ENCODE data around the gene ICA1. TPM values are rescaled to one million over a fixed set of nuclear protein-coding genes. Genes with fewer than 3 reads are reported as not detected.
A peak's percentile ranks its signal among the peaks of the same experiment; 100 is the strongest.
"Not testable (repeated sequence)": the region's sequence is repeated elsewhere in the genome, so short reads cannot be mapped to it uniquely, and the experiment has no call there.

The ICA1 gene
- polyA plus RNA-seq, 1 donor (not counting 4 experiments of a cell fraction or from before 2014, with no cell fraction given) = 1.9 TPM

DNA sequence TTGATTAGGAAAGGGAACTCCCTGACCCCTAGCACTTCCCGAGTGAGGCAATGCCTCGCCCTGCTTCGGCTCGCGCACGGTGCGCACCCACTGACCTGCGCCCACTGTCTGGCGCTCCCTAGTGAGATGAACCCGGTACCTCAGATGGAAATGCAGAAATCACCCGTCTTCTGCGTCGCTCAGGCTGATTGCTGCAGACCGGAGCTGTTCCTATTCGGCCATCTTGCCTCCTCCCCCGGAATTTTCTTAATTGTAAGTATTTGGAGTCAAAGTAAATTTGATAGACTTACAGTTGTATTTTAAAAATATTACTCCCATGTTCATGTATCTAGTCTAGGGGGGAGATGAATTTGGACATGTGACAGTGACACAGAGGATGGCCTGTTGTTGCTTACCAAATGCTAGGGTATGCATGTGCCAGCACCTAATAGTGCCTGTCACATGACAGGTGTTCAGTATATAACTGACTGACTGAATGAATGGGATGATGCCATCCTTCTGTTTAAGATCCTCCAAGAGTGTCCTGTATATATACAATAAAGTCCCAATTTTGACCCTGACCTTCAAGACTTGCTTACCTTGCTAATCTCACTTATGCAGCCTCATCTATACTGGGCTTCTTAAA, 42.0 kb upstream of the ICA1 start:
- H3K4me3 ChIP-seq (ENCODE audit: control insufficient read depth in 2 of 3, extremely low read depth in 1 of 3, insufficient read depth in 2 of 3, low read depth in 1 of 3, low read length in 3 of 3) = no peak overlapping the region
- H3K4me1 ChIP-seq (ENCODE audit: control insufficient read depth, extremely low read depth, insufficient read depth, low read length) = no peaks in the 10 kb centered on the region
- dilution Hi-C loops (cut with MboI; ENCODE audit: extremely low pct_ligation_motif_present, low sequenced_read_pairs) = no loop called here
- H3K27ac ChIP-seq (ENCODE audit: control insufficient read depth, insufficient read depth, low read length) = no peak overlapping the region
- H3K79me2 ChIP-seq (ENCODE audit: control insufficient read depth, insufficient read depth, low read length) = no peaks in the 10 kb centered on the region
- H2AFZ ChIP-seq (ENCODE audit: control insufficient read depth, low read length) = no peak overlapping the region
- no peak for FAIRE-seq
- H3K9me3 ChIP-seq (ENCODE audit: control insufficient read depth, low read depth, low read length) = no peaks in the 10 kb centered on the region
- no peaks in the 10 kb centered on the region for H3K9me1 ChIP-seq (ENCODE audit: control insufficient read depth, extremely low read depth, insufficient read depth, low read length)
- H3K36me3 ChIP-seq (ENCODE audit: control insufficient read depth in 2 of 2, extremely low read depth in 1 of 2, insufficient read depth in 2 of 2, low read length in 2 of 2) = no peaks in the 10 kb centered on the region
- TF ChIP-seq, protein P1, sequence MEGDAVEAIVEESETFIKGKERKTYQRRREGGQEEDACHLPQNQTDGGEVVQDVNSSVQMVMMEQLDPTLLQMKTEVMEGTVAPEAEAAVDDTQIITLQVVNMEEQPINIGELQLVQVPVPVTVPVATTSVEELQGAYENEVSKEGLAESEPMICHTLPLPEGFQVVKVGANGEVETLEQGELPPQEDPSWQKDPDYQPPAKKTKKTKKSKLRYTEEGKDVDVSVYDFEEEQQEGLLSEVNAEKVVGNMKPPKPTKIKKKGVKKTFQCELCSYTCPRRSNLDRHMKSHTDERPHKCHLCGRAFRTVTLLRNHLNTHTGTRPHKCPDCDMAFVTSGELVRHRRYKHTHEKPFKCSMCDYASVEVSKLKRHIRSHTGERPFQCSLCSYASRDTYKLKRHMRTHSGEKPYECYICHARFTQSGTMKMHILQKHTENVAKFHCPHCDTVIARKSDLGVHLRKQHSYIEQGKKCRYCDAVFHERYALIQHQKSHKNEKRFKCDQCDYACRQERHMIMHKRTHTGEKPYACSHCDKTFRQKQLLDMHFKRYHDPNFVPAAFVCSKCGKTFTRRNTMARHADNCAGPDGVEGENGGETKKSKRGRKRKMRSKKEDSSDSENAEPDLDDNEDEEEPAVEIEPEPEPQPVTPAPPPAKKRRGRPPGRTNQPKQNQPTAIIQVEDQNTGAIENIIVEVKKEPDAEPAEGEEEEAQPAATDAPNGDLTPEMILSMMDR (optimal IDR thresholded peaks at IDR 0.05 in 1 of 3, IDR thresholded peaks at IDR 0.05 in 1 of 3, conservative IDR thresholded peaks at IDR 0.05 in 1 of 3; ENCODE audit: extremely low read depth in 1 of 3, insufficient read depth in 2 of 3, low read length in 3 of 3) = no peak
- TF ChIP-seq EZH2 (IDR thresholded peaks at IDR 0.05; ENCODE audit: low read length) = no peak
- H3K4me2 ChIP-seq (ENCODE audit: control insufficient read depth, extremely low read depth, insufficient read depth, low read depth, low read length) = no peak overlapping the region
- H4K20me1 ChIP-seq (ENCODE audit: control insufficient read depth, extremely low read depth, insufficient read depth, low read length) = no peaks in the 10 kb centered on the region
- DNase-seq (ENCODE audit: low read depth, low spot score) = no peak
- H3K27me3 ChIP-seq (ENCODE audit: control insufficient read depth, extremely low read depth, insufficient read depth, low read length) = no peaks in the 10 kb centered on the region
- no peak overlapping the region for H3K9ac ChIP-seq (ENCODE audit: control insufficient read depth, extremely low read depth, insufficient read depth, low read length)

DNA sequence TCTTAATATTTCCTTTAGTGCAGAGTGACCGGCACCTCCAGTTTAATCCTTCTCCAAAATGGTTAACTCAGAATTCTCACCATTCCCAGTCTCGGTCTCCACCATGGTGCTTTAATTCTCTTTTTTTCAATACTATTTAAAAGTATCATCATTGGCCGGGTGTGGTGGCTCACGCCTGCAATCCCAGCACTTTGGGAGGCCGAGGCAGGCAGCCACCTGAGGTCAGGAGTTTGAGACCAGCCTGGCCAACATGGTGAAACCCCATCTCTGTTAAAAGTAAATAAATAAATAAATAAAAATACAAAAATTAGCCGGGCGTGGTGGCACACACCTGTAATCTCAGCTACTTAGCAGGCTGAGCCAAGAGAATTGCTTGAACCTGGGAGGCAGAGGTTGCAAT, 35.1 kb upstream of the ICA1 start:
- H3K4me2 ChIP-seq (ENCODE audit: control insufficient read depth, extremely low read depth, insufficient read depth, low read depth, low read length); H3K4me3 ChIP-seq (ENCODE audit: control insufficient read depth in 2 of 3, extremely low read depth in 1 of 3, insufficient read depth in 2 of 3, low read depth in 1 of 3, low read length in 3 of 3); FAIRE-seq; H3K9ac ChIP-seq (ENCODE audit: control insufficient read depth, extremely low read depth, insufficient read depth, low read length); DNase-seq (ENCODE audit: low read depth, low spot score); H3K36me3 ChIP-seq (ENCODE audit: control insufficient read depth in 2 of 2, extremely low read depth in 1 of 2, insufficient read depth in 2 of 2, low read length in 2 of 2); H2AFZ ChIP-seq (ENCODE audit: control insufficient read depth, low read length); H3K9me1 ChIP-seq (ENCODE audit: control insufficient read depth, extremely low read depth, insufficient read depth, low read length); H3K27ac ChIP-seq (ENCODE audit: control insufficient read depth, insufficient read depth, low read length); H4K20me1 ChIP-seq (ENCODE audit: control insufficient read depth, extremely low read depth, insufficient read depth, low read length); dilution Hi-C loops (cut with MboI; ENCODE audit: extremely low pct_ligation_motif_present, low sequenced_read_pairs); H3K4me1 ChIP-seq (ENCODE audit: control insufficient read depth, extremely low read depth, insufficient read depth, low read length); H3K79me2 ChIP-seq (ENCODE audit: control insufficient read depth, insufficient read depth, low read length); H3K9me3 ChIP-seq (ENCODE audit: control insufficient read depth, low read depth, low read length); H3K27me3 ChIP-seq (ENCODE audit: control insufficient read depth, extremely low read depth, insufficient read depth, low read length): not testable (repeated sequence)

DNA sequence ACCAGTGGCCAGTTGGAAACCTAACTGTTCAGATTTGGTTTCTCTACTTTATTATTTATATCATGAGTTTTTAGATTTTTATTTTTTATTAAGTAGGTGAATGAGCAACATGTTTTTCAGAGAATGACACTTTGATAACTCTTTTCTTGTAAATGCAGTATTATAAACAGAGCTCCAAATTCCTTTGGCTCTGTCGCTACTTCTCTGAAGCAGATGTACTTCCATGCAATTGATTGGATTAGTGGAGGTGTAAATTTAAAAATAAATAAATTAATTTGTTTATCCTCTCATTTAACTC, 34.3 kb upstream of the ICA1 start:
- no peaks in the 10 kb centered on the region for H4K20me1 ChIP-seq (ENCODE audit: control insufficient read depth, extremely low read depth, insufficient read depth, low read length)
- DNase-seq (ENCODE audit: low read depth, low spot score) (no peak), FAIRE-seq (no peak)
- no peak overlapping the region for H3K27ac ChIP-seq (ENCODE audit: control insufficient read depth, insufficient read depth, low read length)
- no peaks in the 10 kb centered on the region for H3K9me1 ChIP-seq (ENCODE audit: control insufficient read depth, extremely low read depth, insufficient read depth, low read length)
- no peaks in the 10 kb centered on the region for H3K36me3 ChIP-seq (ENCODE audit: control insufficient read depth in 2 of 2, extremely low read depth in 1 of 2, insufficient read depth in 2 of 2, low read length in 2 of 2)
- H3K9ac ChIP-seq (ENCODE audit: control insufficient read depth, extremely low read depth, insufficient read depth, low read length) = no peak overlapping the region
- dilution Hi-C loops (cut with MboI; ENCODE audit: extremely low pct_ligation_motif_present, low sequenced_read_pairs) = no loop called here
- H3K4me2 ChIP-seq (ENCODE audit: control insufficient read depth, extremely low read depth, insufficient read depth, low read depth, low read length) = no peak overlapping the region
- no peaks in the 10 kb centered on the region for H3K79me2 ChIP-seq (ENCODE audit: control insufficient read depth, insufficient read depth, low read length)
- no peak overlapping the region for H3K4me3 ChIP-seq (ENCODE audit: control insufficient read depth in 2 of 3, extremely low read depth in 1 of 3, insufficient read depth in 2 of 3, low read depth in 1 of 3, low read length in 3 of 3)
- peak overlapping the region; percentile 49 for H2AFZ ChIP-seq (ENCODE audit: control insufficient read depth, low read length)
- H3K27me3 ChIP-seq (ENCODE audit: control insufficient read depth, extremely low read depth, insufficient read depth, low read length) = no peaks in the 10 kb centered on the region
- peaks cover 3% of the 10 kb centered on the region for H3K4me1 ChIP-seq (ENCODE audit: control insufficient read depth, extremely low read depth, insufficient read depth, low read length)
- TF ChIP-seq, protein P1 (optimal IDR thresholded peaks at IDR 0.05 in 1 of 3, IDR thresholded peaks at IDR 0.05 in 1 of 3, conservative IDR thresholded peaks at IDR 0.05 in 1 of 3; ENCODE audit: extremely low read depth in 1 of 3, insufficient read depth in 2 of 3, low read length in 3 of 3) = no peak
- TF ChIP-seq EZH2 (IDR thresholded peaks at IDR 0.05; ENCODE audit: low read length) = no peak
- H3K9me3 ChIP-seq (ENCODE audit: control insufficient read depth, low read depth, low read length) = no peaks in the 10 kb centered on the region

All from keratinocyte (primary cell).